A549 (cell line): ENCODE results near the gene TMA7B. TPM values are rescaled to one million over a fixed set of nuclear protein-coding genes. Genes with fewer than 3 reads are reported as not detected.

Experiments used
- ATAC-seq, 2 experiments: fragments of 200-7000 bp in 1 of 2; fragments of >200 bp in 1 of 2; cut with Nextera tagmentation in 1 of 2; cut with Tn5 transposase in 1 of 2; 3 replicates each; pipeline versions ENCODE4 v1.8.0 to v1.9.1; 2018 to 2020; ENCODE audit warnings: mild to moderate bottlenecking in 1 of 2, moderate library complexity in 1 of 2
- CTCF ChIA-PET: fragments of 300-600 bp; sonication (Branson Sonifier 250); formaldehyde crosslinking; extraction: SDS; loops from one replicate; lab custom pipeline; 2021; ENCODE audit warnings: antibody characterized with exemption, inconsistent platforms; lab: Yijun Ruan, JAX
- POLR2A ChIA-PET: fragments of 350-600 bp; formaldehyde crosslinking; extraction: SDS; loops from one replicate; lab custom pipeline; 2021; ENCODE audit warnings: antibody characterized with exemption, inconsistent platforms; lab: Yijun Ruan, JAX
- DNase-seq, 2 experiments: peaks; one replicate each; pipeline versions ENCODE4 v3.0.0 to v3.0.0-alpha.2; 2011 to 2016; ENCODE audit warnings: low read depth in 1 of 2, low spot score in 1 of 2
- FAIRE-seq: peaks from 2 replicates; lab custom pipeline; 2011; peaks lifted over from hg19 to GRCh38; lab: Jason Lieb, UNC
- H3K27ac ChIP-seq, 2 experiments: fragments of >200 bp; sonication (Bioruptor Twin); formaldehyde crosslinking; 3 replicates each; pipeline ENCODE4 v1.5.1; 2016 to 2017
- H3K4me1 ChIP-seq: fragments of >200 bp; sonication (Bioruptor Twin); formaldehyde crosslinking; 3 replicates; pipeline ENCODE4 v1.6.1; 2016
- H3K4me2 ChIP-seq: fragments of >200 bp; sonication (Bioruptor Twin); formaldehyde crosslinking; 3 replicates; pipeline ENCODE4 v1.6.1; 2016
- H3K4me3 ChIP-seq: fragments of >200 bp; sonication (Bioruptor Twin); formaldehyde crosslinking; 3 replicates; pipeline ENCODE4 v1.5.1; 2016
- H3K9me3 ChIP-seq: fragments of >200 bp; sonication (Bioruptor Twin); formaldehyde crosslinking; 3 replicates; pipeline ENCODE4 v1.6.1; 2016
- BHLHE40 ChIP-seq: IDR thresholded peaks from 2 replicates; pipeline ENCODE4 v1.6.1; 2012; ENCODE audit warnings: low read depth, low read length, inconsistent platforms
- CBX8 ChIP-seq: fragments of 200-600 bp; sonication (generic); IDR thresholded peaks from 2 replicates; pipeline ENCODE4 v1.6.1; 2016
- CEBPB ChIP-seq, 2 experiments: fragments of >200 bp in 1 of 2; sonication (Bioruptor Twin) in 1 of 2; formaldehyde crosslinking in 1 of 2; IDR thresholded peaks; 2 replicates each; pipeline ENCODE4 v1.6.1; 2012 to 2016
- CHD2 ChIP-seq: fragments of 150-350 bp; IDR thresholded peaks from 2 replicates; pipeline ENCODE4 v1.6.1; 2014; ENCODE audit warnings: low read length; ENCODE audit not compliant: partially characterized antibody
- EHF ChIP-seq: fragments of 250-450 bp; sonication (Bioruptor Pico); IDR thresholded peaks from 2 replicates; pipeline ENCODE4 v1.5.0; 2020; ENCODE audit warnings: mild to moderate bottlenecking
- EHMT2 ChIP-seq: fragments of 200-600 bp; sonication (generic); IDR thresholded peaks from 2 replicates; pipeline ENCODE4 v1.6.1; 2016; ENCODE audit warnings: antibody characterized with exemption, low read depth, mild to moderate bottlenecking, moderate library complexity
- ESRRA ChIP-seq: fragments of 150-350 bp; IDR thresholded peaks from 2 replicates; pipeline ENCODE4 v1.6.1; 2014; ENCODE audit warnings: mild to moderate bottlenecking, low read length, borderline replicate concordance
- FOSB ChIP-seq: fragments of 250-450 bp; sonication (Bioruptor Pico); IDR thresholded peaks from 2 replicates; pipeline ENCODE4 v1.5.0; 2020; ENCODE audit warnings: mild to moderate bottlenecking, moderate library complexity
- FOSL2 ChIP-seq, 2 experiments: fragments of 450-650 bp in 1 of 2; fragments of >200 bp in 1 of 2; sonication (Bioruptor Twin) in 1 of 2; formaldehyde crosslinking; IDR thresholded peaks; 2 replicates each; pipeline versions ENCODE4 v1.5.0 to v1.6.1; 2016 to 2020; ENCODE audit warnings: mild to moderate bottlenecking in 1 of 2, moderate library complexity in 1 of 2
- HDAC2 ChIP-seq: fragments of 200-600 bp; sonication (generic); IDR thresholded peaks from 2 replicates; pipeline ENCODE4 v1.6.1; 2016
- HEYL ChIP-seq: fragments of 250-450 bp; sonication (Bioruptor Pico); IDR thresholded peaks from 2 replicates; pipeline ENCODE4 v1.8.0; 2021; ENCODE audit warnings: mild to moderate bottlenecking, moderate library complexity
- HOXA7 ChIP-seq: fragments of 250-450 bp; sonication (Bioruptor Pico); IDR thresholded peaks from 2 replicates; pipeline ENCODE4 v1.5.0; 2020; ENCODE audit warnings: mild to moderate bottlenecking, moderate library complexity
- JUN ChIP-seq, 2 experiments: fragments of >200 bp; sonication (Bioruptor Twin); formaldehyde crosslinking; IDR thresholded peaks; 2 replicates in 1 of 2; 3 replicates in 1 of 2; pipeline ENCODE4 v1.6.1; 2016 to 2017
- MAFK ChIP-seq: fragments of 450-650 bp; IDR thresholded peaks from 2 replicates; pipeline ENCODE4 v1.6.1; 2014; ENCODE audit not compliant: partially characterized antibody
- MAX ChIP-seq: IDR thresholded peaks from 2 replicates; pipeline ENCODE4 v1.6.1; 2012
- PBX3 ChIP-seq: IDR thresholded peaks from 2 replicates; pipeline ENCODE4 v1.6.1; 2012
- PHF8 ChIP-seq: fragments of 200-600 bp; sonication (generic); IDR thresholded peaks from 2 replicates; pipeline ENCODE4 v1.6.1; 2016; ENCODE audit warnings: low read depth, mild to moderate bottlenecking, antibody characterized with exemption, moderate library complexity, borderline replicate concordance
- POLR2A ChIP-seq: IDR thresholded peaks from 2 replicates; pipeline ENCODE4 v1.6.1; 2012; ENCODE audit warnings: mild to moderate bottlenecking, low read length
- SMC3 ChIP-seq: fragments of >200 bp; sonication (Bioruptor Twin); formaldehyde crosslinking; IDR thresholded peaks from 3 replicates; pipeline ENCODE4 v1.6.1; 2018; ENCODE audit warnings: inconsistent platforms
- ZNF302 ChIP-seq: fragments of 250-450 bp; sonication (Bioruptor Pico); IDR thresholded peaks from 2 replicates; pipeline ENCODE4 v1.9.0; 2021; ENCODE audit warnings: inconsistent platforms, mild to moderate bottlenecking, moderate library complexity
- ZSCAN20 ChIP-seq: fragments of 250-450 bp; sonication (Bioruptor Pico); IDR thresholded peaks from 2 replicates; pipeline ENCODE4 v1.8.0; 2022; ENCODE audit warnings: mild to moderate bottlenecking, moderate library complexity
- WGBS: methylation state at CpG from one replicate; pipeline ENCODE4 v1.1.6; 2017; ENCODE audit errors: missing lambda C conversion rate; 5-methylcytosine and 5-hydroxymethylcytosine counted together
- polyA plus RNA-seq, 4 experiments: library from polyadenylated mRNA; depleted of rRNA in 3 of 4; stranded (reverse); fragments of >200 nt; fragmentation: RNase III in 1 of 4; extraction: RNeasy Plus Mini Kit Qiagen cat#74134 plus additional on column Dnase treatment in 1 of 4; gene quantifications; 2 replicates in 3 of 4; 3 replicates in 1 of 4; pipeline ENCODE4 v1.2.3, GENCODE V29; 2011 to 2017
- TF ChIP-seq, protein P1 (sequence below): fragments of 250-450 bp; sonication (Bioruptor Pico); IDR thresholded peaks from 2 replicates; pipeline ENCODE4 v1.5.0; 2020; ENCODE audit warnings: low read depth, mild to moderate bottlenecking, moderate library complexity
- TF ChIP-seq, protein P2 (sequence below): fragments of >200 bp; sonication (Bioruptor Twin); formaldehyde crosslinking; IDR thresholded peaks from 3 replicates; pipeline ENCODE4 v1.6.1; 2016
- TF ChIP-seq, protein P3 (sequence below): fragments of >200 bp; sonication (Bioruptor Twin); formaldehyde crosslinking; IDR thresholded peaks from 3 replicates; pipeline ENCODE4 v1.5.1; 2016
- TF ChIP-seq, protein P4 (sequence below): IDR thresholded peaks from 2 replicates; pipeline ENCODE4 v1.6.1; 2012; ENCODE audit warnings: low read depth, borderline replicate concordance
- TF ChIP-seq, protein P5 (sequence below): fragments of 150-350 bp; IDR thresholded peaks from 2 replicates; pipeline ENCODE4 v1.6.1; 2014; ENCODE audit warnings: low read depth, mild to moderate bottlenecking, low read length

The TMA7B gene
- polyA plus RNA-seq, 2 of the 4 experiments (the other 2 are of a cell fraction) = not detected

- no peaks in the 10 kb centered on the region for H3K4me1 ChIP-seq
- WGBS = 90% methylated on average over 9 of the region's 9 CpGs
- POLR2A ChIA-PET = no interaction called here
- H3K9me3 ChIP-seq = no peaks in the 10 kb centered on the region
- no peak overlapping the region for H3K4me2 ChIP-seq
- no peak for DNase-seq
- no peak overlapping the region for H3K4me3 ChIP-seq
- FAIRE-seq = no peak
- TF ChIP-seq ZNF302 (CRISPR knock-in tag) = no peak
- TF ChIP-seq ZSCAN20 (CRISPR knock-in tag) = no peak
- no peak for TF ChIP-seq MAX
- no peak for TF ChIP-seq CEBPB (IDR thresholded peaks at IDR 0.05)
- TF ChIP-seq, protein P1, sequence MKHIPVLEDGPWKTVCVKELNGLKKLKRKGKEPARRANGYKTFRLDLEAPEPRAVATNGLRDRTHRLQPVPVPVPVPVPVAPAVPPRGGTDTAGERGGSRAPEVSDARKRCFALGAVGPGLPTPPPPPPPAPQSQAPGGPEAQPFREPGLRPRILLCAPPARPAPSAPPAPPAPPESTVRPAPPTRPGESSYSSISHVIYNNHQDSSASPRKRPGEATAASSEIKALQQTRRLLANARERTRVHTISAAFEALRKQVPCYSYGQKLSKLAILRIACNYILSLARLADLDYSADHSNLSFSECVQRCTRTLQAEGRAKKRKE (CRISPR knock-in tag) = no peak
- TF ChIP-seq, protein P2, sequence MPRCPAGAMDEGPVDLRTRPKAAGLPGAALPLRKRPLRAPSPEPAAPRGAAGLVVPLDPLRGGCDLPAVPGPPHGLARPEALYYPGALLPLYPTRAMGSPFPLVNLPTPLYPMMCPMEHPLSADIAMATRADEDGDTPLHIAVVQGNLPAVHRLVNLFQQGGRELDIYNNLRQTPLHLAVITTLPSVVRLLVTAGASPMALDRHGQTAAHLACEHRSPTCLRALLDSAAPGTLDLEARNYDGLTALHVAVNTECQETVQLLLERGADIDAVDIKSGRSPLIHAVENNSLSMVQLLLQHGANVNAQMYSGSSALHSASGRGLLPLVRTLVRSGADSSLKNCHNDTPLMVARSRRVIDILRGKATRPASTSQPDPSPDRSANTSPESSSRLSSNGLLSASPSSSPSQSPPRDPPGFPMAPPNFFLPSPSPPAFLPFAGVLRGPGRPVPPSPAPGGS = no peak
- TF ChIP-seq POLR2A = no peak
- TF ChIP-seq FOSL2 (IDR thresholded peaks at IDR 0.05) = no peak
- no peak for TF ChIP-seq FOSL2 (CRISPR knock-in tag; IDR thresholded peaks at IDR 0.05)
- TF ChIP-seq FOSB (CRISPR knock-in tag) = no peak
- no peak for TF ChIP-seq EHMT2
- no peak for TF ChIP-seq PHF8
- TF ChIP-seq CBX8 = no peak
- no peak for TF ChIP-seq CHD2
- no peak for TF ChIP-seq EHF (CRISPR knock-in tag)
- CTCF ChIA-PET = interaction anchor here (1.1 kb wide), 1 partner anchor 17 kb away, joined by 3 read pairs; no protein-coding TSS in a partner anchor
- H3K27ac ChIP-seq = no peak overlapping the region
- no peak for ATAC-seq
Observed at GRCh38 chr22:39962071-39962470, 1.9 kb downstream of the TMA7B start.

GRCh38 chr22:39965748-39966147 lies 5.6 kb downstream of the TMA7B start:
- ATAC-seq (no peak), DNase-seq (no peak), FAIRE-seq (no peak)
- Histone ChIP-seq H3K27ac (no peak overlapping the region), H3K4me1 (no peaks in the 10 kb centered on the region), H3K4me2 (no peak overlapping the region), H3K9me3 (no peaks in the 10 kb centered on the region), H3K4me3 (no peak overlapping the region)
- TF ChIP-seq SMC3 (no peak), PBX3 (no peak), FOSL2 (IDR thresholded peaks at IDR 0.05) (no peak), FOSL2 (CRISPR knock-in tag; IDR thresholded peaks at IDR 0.05) (no peak), POLR2A (no peak), HDAC2 (no peak), JUN (IDR thresholded peaks at IDR 0.05) (no peak), ESRRA (no peak), EHF (CRISPR knock-in tag) (no peak), MAX (no peak), CEBPB (IDR thresholded peaks at IDR 0.05) (no peak), BHLHE40 (no peak), MAFK (no peak), HEYL (no peak), HOXA7 (no peak), EHMT2 (no peak)
- TF ChIP-seq, protein P3, sequence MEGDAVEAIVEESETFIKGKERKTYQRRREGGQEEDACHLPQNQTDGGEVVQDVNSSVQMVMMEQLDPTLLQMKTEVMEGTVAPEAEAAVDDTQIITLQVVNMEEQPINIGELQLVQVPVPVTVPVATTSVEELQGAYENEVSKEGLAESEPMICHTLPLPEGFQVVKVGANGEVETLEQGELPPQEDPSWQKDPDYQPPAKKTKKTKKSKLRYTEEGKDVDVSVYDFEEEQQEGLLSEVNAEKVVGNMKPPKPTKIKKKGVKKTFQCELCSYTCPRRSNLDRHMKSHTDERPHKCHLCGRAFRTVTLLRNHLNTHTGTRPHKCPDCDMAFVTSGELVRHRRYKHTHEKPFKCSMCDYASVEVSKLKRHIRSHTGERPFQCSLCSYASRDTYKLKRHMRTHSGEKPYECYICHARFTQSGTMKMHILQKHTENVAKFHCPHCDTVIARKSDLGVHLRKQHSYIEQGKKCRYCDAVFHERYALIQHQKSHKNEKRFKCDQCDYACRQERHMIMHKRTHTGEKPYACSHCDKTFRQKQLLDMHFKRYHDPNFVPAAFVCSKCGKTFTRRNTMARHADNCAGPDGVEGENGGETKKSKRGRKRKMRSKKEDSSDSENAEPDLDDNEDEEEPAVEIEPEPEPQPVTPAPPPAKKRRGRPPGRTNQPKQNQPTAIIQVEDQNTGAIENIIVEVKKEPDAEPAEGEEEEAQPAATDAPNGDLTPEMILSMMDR = no peak
- TF ChIP-seq, protein P1 (CRISPR knock-in tag) = no peak
- TF ChIP-seq, protein P4, sequence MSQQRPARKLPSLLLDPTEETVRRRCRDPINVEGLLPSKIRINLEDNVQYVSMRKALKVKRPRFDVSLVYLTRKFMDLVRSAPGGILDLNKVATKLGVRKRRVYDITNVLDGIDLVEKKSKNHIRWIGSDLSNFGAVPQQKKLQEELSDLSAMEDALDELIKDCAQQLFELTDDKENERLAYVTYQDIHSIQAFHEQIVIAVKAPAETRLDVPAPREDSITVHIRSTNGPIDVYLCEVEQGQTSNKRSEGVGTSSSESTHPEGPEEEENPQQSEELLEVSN = no peak
- TF ChIP-seq, protein P5, sequence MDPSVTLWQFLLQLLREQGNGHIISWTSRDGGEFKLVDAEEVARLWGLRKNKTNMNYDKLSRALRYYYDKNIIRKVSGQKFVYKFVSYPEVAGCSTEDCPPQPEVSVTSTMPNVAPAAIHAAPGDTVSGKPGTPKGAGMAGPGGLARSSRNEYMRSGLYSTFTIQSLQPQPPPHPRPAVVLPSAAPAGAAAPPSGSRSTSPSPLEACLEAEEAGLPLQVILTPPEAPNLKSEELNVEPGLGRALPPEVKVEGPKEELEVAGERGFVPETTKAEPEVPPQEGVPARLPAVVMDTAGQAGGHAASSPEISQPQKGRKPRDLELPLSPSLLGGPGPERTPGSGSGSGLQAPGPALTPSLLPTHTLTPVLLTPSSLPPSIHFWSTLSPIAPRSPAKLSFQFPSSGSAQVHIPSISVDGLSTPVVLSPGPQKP = no peak
- ChIA-PET CTCF (interaction anchor here (0.6 kb wide), 1 partner anchor 255 kb away, joined by 3 read pairs; no protein-coding TSS in a partner anchor), POLR2A (no interaction called here)
- 49% methylated on average over 5 of the region's 5 CpGs for WGBS
